HG02759 (cell line): ENCODE results near the gene ZNF580.

Experiments
- ATAC-seq: cut with Tn5 transposase; IDR thresholded peaks from one replicate; pipeline ENCODE4 v1.9.1; 2021; ENCODE audit warnings: mild to moderate bottlenecking, moderate library complexity; ENCODE audit not compliant: unreplicated experiment

Gene ZNF580

DNA sequence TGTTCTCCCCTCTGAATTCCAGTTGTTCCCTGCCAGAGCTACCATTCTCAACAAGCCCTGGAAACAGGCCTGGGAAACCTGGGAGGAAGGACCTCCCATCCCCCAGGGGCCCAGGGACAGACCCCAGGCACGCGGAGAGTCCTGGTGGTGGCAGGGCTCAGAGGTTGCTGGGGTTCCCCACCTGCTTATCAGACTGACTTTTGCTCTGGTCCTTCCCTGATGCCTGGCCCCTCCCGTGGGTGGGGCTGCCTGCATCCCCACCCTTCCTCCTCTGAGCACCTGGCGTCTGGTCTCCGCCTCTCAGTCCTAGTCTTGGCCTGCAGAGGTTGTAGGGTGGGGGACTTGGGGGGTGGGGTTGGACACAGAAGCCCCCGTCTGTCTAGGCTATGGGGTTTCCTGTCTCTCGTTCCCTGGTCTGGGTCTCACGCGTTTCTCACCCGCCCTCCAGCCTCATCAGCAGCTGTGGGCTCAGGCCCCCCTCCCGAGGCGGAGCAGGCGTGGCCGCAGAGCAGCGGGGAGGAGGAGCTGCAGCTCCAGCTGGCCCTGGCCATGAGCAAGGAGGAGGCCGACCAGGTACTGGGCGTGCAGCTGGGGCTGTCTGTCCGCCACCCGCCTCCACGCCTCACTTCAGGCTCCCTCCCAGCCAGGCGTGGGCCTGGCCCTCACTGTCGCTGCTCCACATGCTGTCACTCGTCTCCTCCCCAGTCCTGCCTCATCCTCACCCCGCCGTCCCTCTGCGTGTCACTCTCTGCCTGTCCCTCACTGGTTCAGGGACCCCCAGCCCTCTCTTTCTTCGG is 47.8 kb downstream of the ZNF580 start:
- ATAC-seq, result no peak

GRCh38 chr19:55689411-55690108 is 48.8 kb downstream of the ZNF580 start:
- no peak for ATAC-seq

DNA sequence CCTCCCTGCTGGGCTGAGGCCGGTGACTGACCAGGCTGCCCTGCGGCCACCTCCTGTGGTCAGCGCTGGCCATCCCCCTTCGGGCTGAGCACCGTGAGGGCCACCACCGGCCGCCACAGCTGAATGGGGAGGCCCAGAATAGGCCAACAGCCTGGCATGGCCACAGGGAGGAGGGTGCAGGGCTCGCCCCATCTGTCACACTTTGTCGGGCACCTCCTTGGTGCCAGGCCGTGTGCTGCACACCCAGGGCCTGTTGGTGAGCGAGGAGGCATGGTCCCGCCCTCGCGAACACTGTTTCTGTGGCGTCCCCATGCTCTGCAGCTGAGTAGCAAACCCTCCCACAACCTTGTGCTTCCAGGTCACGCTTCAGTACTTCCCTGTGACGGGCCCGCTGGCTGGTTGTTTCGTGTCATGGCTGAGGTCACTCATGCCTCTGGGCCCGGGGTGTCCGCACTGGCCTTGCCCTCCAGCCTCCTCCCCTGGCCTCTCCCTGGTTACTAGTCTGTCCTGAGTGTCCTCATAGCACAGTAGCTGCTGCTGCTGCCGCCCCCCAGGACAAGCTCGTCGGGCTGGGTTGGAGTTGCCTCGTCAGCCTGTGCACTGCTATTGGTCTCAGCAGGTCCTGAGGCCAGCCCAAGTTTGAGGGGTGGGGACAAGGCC is 49.4 kb downstream of the ZNF580 start:
- no peak for ATAC-seq

- no peak for ATAC-seq
Observed at GRCh38 chr19:55690769-55691545, 50.2 kb downstream of the ZNF580 start.

DNA sequence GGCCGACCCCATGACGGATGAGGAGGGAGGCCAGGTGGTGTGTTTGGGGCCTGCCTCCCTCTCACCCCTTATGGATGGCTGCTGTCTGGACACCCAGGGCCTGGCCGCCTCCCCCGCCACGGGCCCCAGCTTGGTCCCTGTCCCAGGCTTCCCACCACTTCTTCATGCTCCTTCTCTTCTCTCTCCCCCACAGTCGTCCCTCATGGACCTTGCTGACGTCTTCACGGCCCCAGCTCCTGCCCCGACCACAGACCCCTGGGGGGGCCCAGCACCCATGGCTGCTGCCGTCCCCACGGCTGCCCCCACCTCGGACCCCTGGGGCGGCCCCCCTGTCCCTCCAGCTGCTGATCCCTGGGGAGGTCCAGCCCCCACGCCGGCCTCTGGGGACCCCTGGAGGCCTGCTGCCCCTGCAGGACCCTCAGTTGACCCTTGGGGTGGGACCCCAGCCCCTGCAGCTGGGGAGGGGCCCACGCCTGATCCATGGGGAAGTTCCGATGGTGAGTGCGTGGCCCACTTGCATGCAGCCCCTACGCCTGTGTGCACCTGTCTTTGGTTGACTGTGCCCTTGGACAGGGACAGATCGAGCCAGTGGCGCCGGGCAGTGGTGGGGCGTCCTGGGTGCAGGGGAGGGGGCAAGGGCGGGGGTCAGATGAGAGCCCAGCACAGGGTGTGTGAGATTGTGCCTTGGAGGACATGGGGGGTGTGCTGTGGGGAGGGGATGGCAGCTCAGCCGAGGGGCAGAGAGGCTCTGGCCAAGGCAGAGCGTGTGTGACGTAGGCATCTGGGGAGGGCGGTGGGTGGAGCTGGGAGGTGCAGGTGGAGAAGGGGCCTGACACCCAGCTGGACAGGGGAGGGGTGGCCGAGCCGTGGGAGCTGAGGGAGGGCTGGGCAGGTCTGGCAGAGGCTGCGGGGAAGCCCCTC is 51.0 kb downstream of the ZNF580 start:
- ATAC-seq, result no peak

DNA sequence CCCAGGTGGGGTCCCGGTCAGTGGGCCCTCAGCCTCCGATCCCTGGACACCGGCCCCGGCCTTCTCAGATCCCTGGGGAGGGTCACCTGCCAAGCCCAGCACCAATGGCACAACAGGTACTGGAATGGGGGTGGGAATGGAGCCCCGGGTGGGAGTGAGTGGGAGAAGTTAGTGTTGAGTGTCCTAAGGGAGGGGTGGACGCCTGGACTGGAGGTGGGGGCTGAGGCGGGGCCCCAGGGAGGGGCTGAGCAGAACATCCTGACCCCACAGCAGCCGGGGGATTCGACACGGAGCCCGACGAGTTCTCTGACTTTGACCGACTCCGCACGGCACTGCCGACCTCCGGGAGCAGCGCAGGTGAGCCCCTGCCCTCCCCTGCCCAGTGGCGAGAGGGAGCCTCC is 51.9 kb downstream of the ZNF580 start:
- no peak for ATAC-seq
